ENCODE results near the gene ADGRE3.
A peak's percentile ranks its signal among the peaks of the same experiment; 100 is the strongest.

The ADGRE3 gene

DNA sequence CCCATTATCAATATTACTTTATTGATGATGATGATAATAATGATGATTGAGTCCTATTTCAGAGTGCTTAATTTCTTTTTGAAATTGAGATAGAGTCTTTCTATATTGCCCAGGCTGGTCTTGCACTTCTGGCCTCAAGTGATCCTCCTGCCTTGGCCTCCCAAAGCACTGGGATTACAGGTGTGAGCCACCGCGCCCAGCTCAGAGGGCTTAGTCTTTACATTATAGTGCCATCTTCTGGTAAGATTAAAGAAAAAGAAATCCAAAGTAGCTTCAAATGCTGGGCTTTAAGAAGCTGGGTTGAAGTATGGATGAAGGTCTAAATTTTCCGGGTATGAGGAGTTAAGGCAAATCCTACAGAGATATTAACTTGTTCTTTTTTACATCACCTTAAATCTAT, 11.8 kb upstream of the ADGRE3 start:
- Histone ChIP-seq H3F3A (ENCODE audit: insufficient read depth, low read length) (peaks cover 8% of the 10 kb centered on the region), H2AFZ (ENCODE audit: low read length) (no peak overlapping the region), H3K9me2 (ENCODE audit: low read depth, low read length) (no peaks in the 10 kb centered on the region), H4K20me1 (ENCODE audit: insufficient read depth, low read length) (no peaks in the 10 kb centered on the region), H3K4me1 (ENCODE audit: insufficient read depth, low read length, severe bottlenecking) (peaks cover 23% of the 10 kb centered on the region), H3K4me2 (ENCODE audit: low read length) (no peak overlapping the region), H3K9ac (ENCODE audit: low read length) (no peak overlapping the region), H3K27ac (ENCODE audit: low read depth, low read length, poor library complexity, severe bottlenecking) (no peak overlapping the region), H3K79me2 (ENCODE audit: insufficient read depth, low read length) (no peaks in the 10 kb centered on the region), H3K4me3 (ENCODE audit: low read depth, low read length, poor library complexity, severe bottlenecking) (no peak overlapping the region), H3K9me3 (ENCODE audit: low read length) (no peaks in the 10 kb centered on the region), H3K27me3 (ENCODE audit: insufficient read depth, low read length) (no peaks in the 10 kb centered on the region), H3K36me3 (ENCODE audit: insufficient read depth, low read length) (no peaks in the 10 kb centered on the region)
- TF ChIP-seq, protein P1, sequence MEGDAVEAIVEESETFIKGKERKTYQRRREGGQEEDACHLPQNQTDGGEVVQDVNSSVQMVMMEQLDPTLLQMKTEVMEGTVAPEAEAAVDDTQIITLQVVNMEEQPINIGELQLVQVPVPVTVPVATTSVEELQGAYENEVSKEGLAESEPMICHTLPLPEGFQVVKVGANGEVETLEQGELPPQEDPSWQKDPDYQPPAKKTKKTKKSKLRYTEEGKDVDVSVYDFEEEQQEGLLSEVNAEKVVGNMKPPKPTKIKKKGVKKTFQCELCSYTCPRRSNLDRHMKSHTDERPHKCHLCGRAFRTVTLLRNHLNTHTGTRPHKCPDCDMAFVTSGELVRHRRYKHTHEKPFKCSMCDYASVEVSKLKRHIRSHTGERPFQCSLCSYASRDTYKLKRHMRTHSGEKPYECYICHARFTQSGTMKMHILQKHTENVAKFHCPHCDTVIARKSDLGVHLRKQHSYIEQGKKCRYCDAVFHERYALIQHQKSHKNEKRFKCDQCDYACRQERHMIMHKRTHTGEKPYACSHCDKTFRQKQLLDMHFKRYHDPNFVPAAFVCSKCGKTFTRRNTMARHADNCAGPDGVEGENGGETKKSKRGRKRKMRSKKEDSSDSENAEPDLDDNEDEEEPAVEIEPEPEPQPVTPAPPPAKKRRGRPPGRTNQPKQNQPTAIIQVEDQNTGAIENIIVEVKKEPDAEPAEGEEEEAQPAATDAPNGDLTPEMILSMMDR (IDR thresholded peaks at IDR 0.05; ENCODE audit: low read length), result peak; percentile 55; the same call in 1 of the 2 replicates
- no peak for TF ChIP-seq EZH2 (IDR thresholded peaks at IDR 0.05; ENCODE audit: borderline replicate concordance, low read length)

DNA sequence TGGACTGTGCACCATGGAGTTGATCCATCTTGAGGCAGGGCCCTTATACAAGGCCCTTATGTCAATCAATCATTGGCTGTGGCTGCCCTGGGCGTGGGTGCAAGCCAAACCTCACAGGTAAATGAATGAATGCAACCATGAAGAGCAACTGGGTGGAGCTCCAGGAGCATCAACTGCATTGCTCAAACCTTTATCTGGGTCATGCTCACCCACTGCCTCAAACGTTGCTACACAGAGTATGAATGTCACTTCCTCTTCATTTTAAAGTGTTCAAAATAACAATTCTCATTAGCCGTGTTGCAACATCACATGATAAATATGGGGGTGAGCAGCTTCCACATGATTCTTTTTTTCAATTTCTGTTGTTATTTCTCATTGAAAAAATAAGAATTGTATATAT, 8.8 kb upstream of the ADGRE3 start:
- Histone ChIP-seq H3F3A (ENCODE audit: insufficient read depth, low read length) (0 out of 2 replicates have a peak, but pooled peaks cover under 1% of the 10 kb centered on the region), H3K9ac (ENCODE audit: low read length) (no peak overlapping the region), H3K4me1 (ENCODE audit: insufficient read depth, low read length, severe bottlenecking) (peaks cover 2% of the 10 kb centered on the region), H4K20me1 (ENCODE audit: insufficient read depth, low read length) (no peaks in the 10 kb centered on the region), H2AFZ (ENCODE audit: low read length) (no peak overlapping the region), H3K4me3 (ENCODE audit: low read depth, low read length, poor library complexity, severe bottlenecking) (no peak overlapping the region), H3K27me3 (ENCODE audit: insufficient read depth, low read length) (no peaks in the 10 kb centered on the region), H3K9me3 (ENCODE audit: low read length) (no peaks in the 10 kb centered on the region), H3K4me2 (ENCODE audit: low read length) (no peak overlapping the region), H3K79me2 (ENCODE audit: insufficient read depth, low read length) (no peaks in the 10 kb centered on the region), H3K27ac (ENCODE audit: low read depth, low read length, poor library complexity, severe bottlenecking) (no peak overlapping the region), H3K9me2 (ENCODE audit: low read depth, low read length) (no peaks in the 10 kb centered on the region), H3K36me3 (ENCODE audit: insufficient read depth, low read length) (no peaks in the 10 kb centered on the region)
- no peak for TF ChIP-seq EZH2 (IDR thresholded peaks at IDR 0.05; ENCODE audit: borderline replicate concordance, low read length)
- TF ChIP-seq, protein P1 (IDR thresholded peaks at IDR 0.05; ENCODE audit: low read length), result no peak

DNA sequence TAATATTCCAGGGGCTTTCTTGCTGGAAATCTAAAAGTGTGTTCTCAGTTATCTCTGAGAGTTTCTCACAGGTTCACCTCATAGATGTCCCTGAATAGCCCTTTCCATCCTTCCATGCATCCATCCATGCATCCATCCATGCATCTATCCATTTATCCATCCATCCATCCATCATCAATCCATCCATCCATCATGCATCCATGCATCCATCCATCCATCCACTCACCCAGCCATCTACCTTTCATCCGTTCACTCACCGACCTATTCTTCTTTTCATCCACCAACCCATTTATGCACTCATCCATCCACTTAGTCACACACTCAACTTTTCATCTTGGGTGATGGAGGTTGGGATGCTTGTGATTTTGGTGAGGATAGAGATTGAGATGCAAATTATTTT, 7.4 kb upstream of the ADGRE3 start:
- Histone ChIP-seq H3K9ac (ENCODE audit: low read length) (no peak overlapping the region), H3K27me3 (ENCODE audit: insufficient read depth, low read length) (no peaks in the 10 kb centered on the region), H3K79me2 (ENCODE audit: insufficient read depth, low read length) (no peaks in the 10 kb centered on the region), H3K4me1 (ENCODE audit: insufficient read depth, low read length, severe bottlenecking) (no peaks in the 10 kb centered on the region), H3K36me3 (ENCODE audit: insufficient read depth, low read length) (no peaks in the 10 kb centered on the region), H3K4me2 (ENCODE audit: low read length) (no peak overlapping the region), H4K20me1 (ENCODE audit: insufficient read depth, low read length) (no peaks in the 10 kb centered on the region), H3K9me2 (ENCODE audit: low read depth, low read length) (no peaks in the 10 kb centered on the region), H3K9me3 (ENCODE audit: low read length) (no peaks in the 10 kb centered on the region), H3F3A (ENCODE audit: insufficient read depth, low read length) (no peaks in the 10 kb centered on the region), H3K4me3 (ENCODE audit: low read depth, low read length, poor library complexity, severe bottlenecking) (no peak overlapping the region), H2AFZ (ENCODE audit: low read length) (no peak overlapping the region), H3K27ac (ENCODE audit: low read depth, low read length, poor library complexity, severe bottlenecking) (no peak overlapping the region)
- no peak for TF ChIP-seq EZH2 (IDR thresholded peaks at IDR 0.05; ENCODE audit: borderline replicate concordance, low read length)
- TF ChIP-seq, protein P1 (IDR thresholded peaks at IDR 0.05; ENCODE audit: low read length), result no peak

All from OCI-LY1 (cell line).